Measurements from ENCODE around the gene ASPG.

ASPG gene

GRCh38 chr14:104094709-104095425 is 9.4 kb downstream of the ASPG start:
- Histone ChIP-seq H3K36me3 (ENCODE audit: insufficient read depth, low read length) (no peaks in the 10 kb centered on the region), H3K27ac (ENCODE audit: low read depth, low read length) (no peak overlapping the region), H3K27me3 (ENCODE audit: insufficient read depth, low read length) (no peaks in the 10 kb centered on the region; the same call in 1 of the 2 replicates), H3K4me1 (ENCODE audit: control insufficient read depth, insufficient read depth, low read length, unreplicated experiment) (no peaks in the 10 kb centered on the region), H2AFZ (ENCODE audit: low read length, unreplicated experiment) (no peak overlapping the region), H3K79me2 (ENCODE audit: control insufficient read depth, insufficient read depth, low read length, unreplicated experiment) (no peaks in the 10 kb centered on the region), H3K4me3 (ENCODE audit: low read depth, low read length) (no peak overlapping the region)

- H2AFZ ChIP-seq (ENCODE audit: low read length, unreplicated experiment) = no peak overlapping the region
- H3K27ac ChIP-seq (ENCODE audit: low read depth, low read length) = no peak overlapping the region
- no peak overlapping the region for H3K4me3 ChIP-seq (ENCODE audit: low read depth, low read length)
- no peaks in the 10 kb centered on the region; the same call in 1 of the 2 replicates for H3K27me3 ChIP-seq (ENCODE audit: insufficient read depth, low read length)
- no peaks in the 10 kb centered on the region for H3K4me1 ChIP-seq (ENCODE audit: control insufficient read depth, insufficient read depth, low read length, unreplicated experiment)
- H3K36me3 ChIP-seq (ENCODE audit: insufficient read depth, low read length) = no peaks in the 10 kb centered on the region
- H3K79me2 ChIP-seq (ENCODE audit: control insufficient read depth, insufficient read depth, low read length, unreplicated experiment) = no peaks in the 10 kb centered on the region
These were observed 10.2 kb downstream of the ASPG start for GRCh38 chr14:104095426-104096310.

- Histone ChIP-seq H3K79me2 (ENCODE audit: control insufficient read depth, insufficient read depth, low read length, unreplicated experiment) (no peaks in the 10 kb centered on the region), H3K4me1 (ENCODE audit: control insufficient read depth, insufficient read depth, low read length, unreplicated experiment) (no peaks in the 10 kb centered on the region), H3K27me3 (ENCODE audit: insufficient read depth, low read length) (no peaks in the 10 kb centered on the region; the same call in 1 of the 2 replicates), H3K27ac (ENCODE audit: low read depth, low read length) (no peak overlapping the region), H2AFZ (ENCODE audit: low read length, unreplicated experiment) (no peak overlapping the region), H3K36me3 (ENCODE audit: insufficient read depth, low read length) (no peaks in the 10 kb centered on the region), H3K4me3 (ENCODE audit: low read depth, low read length) (no peak overlapping the region)
These were observed 10.8 kb downstream of the ASPG start for GRCh38 chr14:104096318-104096717.

- Histone ChIP-seq H3K36me3 (ENCODE audit: insufficient read depth, low read length) (no peaks in the 10 kb centered on the region), H3K27me3 (ENCODE audit: insufficient read depth, low read length) (no peaks in the 10 kb centered on the region; the same call in 1 of the 2 replicates), H3K27ac (ENCODE audit: low read depth, low read length) (no peak overlapping the region), H2AFZ (ENCODE audit: low read length, unreplicated experiment) (no peak overlapping the region), H3K4me3 (ENCODE audit: low read depth, low read length) (no peak overlapping the region), H3K79me2 (ENCODE audit: control insufficient read depth, insufficient read depth, low read length, unreplicated experiment) (no peaks in the 10 kb centered on the region), H3K4me1 (ENCODE audit: control insufficient read depth, insufficient read depth, low read length, unreplicated experiment) (no peaks in the 10 kb centered on the region)
These were observed 11.5 kb downstream of the ASPG start for GRCh38 chr14:104096751-104097700.

GRCh38 chr14:104098272-104099095 is 13.0 kb downstream of the ASPG start:
- H3K36me3 ChIP-seq (ENCODE audit: insufficient read depth, low read length) = no peaks in the 10 kb centered on the region
- H3K4me1 ChIP-seq (ENCODE audit: control insufficient read depth, insufficient read depth, low read length, unreplicated experiment) = no peaks in the 10 kb centered on the region
- H3K4me3 ChIP-seq (ENCODE audit: low read depth, low read length) = no peak overlapping the region
- no peak overlapping the region for H2AFZ ChIP-seq (ENCODE audit: low read length, unreplicated experiment)
- H3K27me3 ChIP-seq (ENCODE audit: insufficient read depth, low read length) = no peaks in the 10 kb centered on the region; the same call in 1 of the 2 replicates
- H3K79me2 ChIP-seq (ENCODE audit: control insufficient read depth, insufficient read depth, low read length, unreplicated experiment) = no peaks in the 10 kb centered on the region
- no peak overlapping the region for H3K27ac ChIP-seq (ENCODE audit: low read depth, low read length)

GRCh38 chr14:104099096-104100041 is 13.9 kb downstream of the ASPG start:
- no peaks in the 10 kb centered on the region; the same call in 1 of the 2 replicates for H3K27me3 ChIP-seq (ENCODE audit: insufficient read depth, low read length)
- no peak overlapping the region for H2AFZ ChIP-seq (ENCODE audit: low read length, unreplicated experiment)
- no peak overlapping the region for H3K27ac ChIP-seq (ENCODE audit: low read depth, low read length)
- H3K79me2 ChIP-seq (ENCODE audit: control insufficient read depth, insufficient read depth, low read length, unreplicated experiment) = no peaks in the 10 kb centered on the region
- no peaks in the 10 kb centered on the region for H3K36me3 ChIP-seq (ENCODE audit: insufficient read depth, low read length)
- no peak overlapping the region for H3K4me3 ChIP-seq (ENCODE audit: low read depth, low read length)
- H3K4me1 ChIP-seq (ENCODE audit: control insufficient read depth, insufficient read depth, low read length, unreplicated experiment) = no peaks in the 10 kb centered on the region

GRCh38 chr14:104100171-104101085 is 14.9 kb downstream of the ASPG start:
- Histone ChIP-seq H3K27ac (ENCODE audit: low read depth, low read length) (no peak overlapping the region), H3K79me2 (ENCODE audit: control insufficient read depth, insufficient read depth, low read length, unreplicated experiment) (no peaks in the 10 kb centered on the region), H2AFZ (ENCODE audit: low read length, unreplicated experiment) (no peak overlapping the region), H3K36me3 (ENCODE audit: insufficient read depth, low read length) (no peaks in the 10 kb centered on the region), H3K27me3 (ENCODE audit: insufficient read depth, low read length) (no peaks in the 10 kb centered on the region; the same call in 1 of the 2 replicates), H3K4me1 (ENCODE audit: control insufficient read depth, insufficient read depth, low read length, unreplicated experiment) (no peaks in the 10 kb centered on the region), H3K4me3 (ENCODE audit: low read depth, low read length) (no peak overlapping the region)

- Histone ChIP-seq H3K79me2 (ENCODE audit: control insufficient read depth, insufficient read depth, low read length, unreplicated experiment) (no peaks in the 10 kb centered on the region), H3K27ac (ENCODE audit: low read depth, low read length) (no peak overlapping the region), H3K36me3 (ENCODE audit: insufficient read depth, low read length) (no peaks in the 10 kb centered on the region), H2AFZ (ENCODE audit: low read length, unreplicated experiment) (no peak overlapping the region), H3K4me1 (ENCODE audit: control insufficient read depth, insufficient read depth, low read length, unreplicated experiment) (no peaks in the 10 kb centered on the region), H3K4me3 (ENCODE audit: low read depth, low read length) (no peak overlapping the region), H3K27me3 (ENCODE audit: insufficient read depth, low read length) (no peaks in the 10 kb centered on the region; the same call in 1 of the 2 replicates)
These were observed 15.7 kb downstream of the ASPG start for GRCh38 chr14:104101086-104101621.

Data from ACC112 (cell line).